Endothelial cell (in vitro differentiated cells): ENCODE results near the gene CRABP1. TPM values are rescaled to one million over a fixed set of nuclear protein-coding genes. Genes with fewer than 3 reads are reported as not detected.

ENCODE experiments used
- DNase-seq: peaks from one replicate; pipeline ENCODE4 v3.0.0; 2021; ENCODE audit warnings: low spot score
- H3K27ac Mint-ChIP-seq: one replicate; pipeline ENCODE4 v1.8.0; 2021; ENCODE audit warnings: mixed read lengths, inconsistent platforms; ENCODE audit not compliant: unreplicated experiment
- H3K27me3 Mint-ChIP-seq: one replicate; pipeline ENCODE4 v1.8.0; 2021; ENCODE audit warnings: mild to moderate bottlenecking, moderate library complexity, mixed read lengths, inconsistent platforms; ENCODE audit not compliant: unreplicated experiment
- H3K36me3 Mint-ChIP-seq: one replicate; pipeline ENCODE4 v1.8.0; 2021; ENCODE audit warnings: mild to moderate bottlenecking, low read depth, mixed read lengths, inconsistent platforms; ENCODE audit not compliant: unreplicated experiment
- H3K4me1 Mint-ChIP-seq: one replicate; pipeline ENCODE4 v1.8.0; 2021; ENCODE audit warnings: mild to moderate bottlenecking, mixed read lengths, inconsistent platforms; ENCODE audit not compliant: unreplicated experiment
- H3K4me3 Mint-ChIP-seq: one replicate; pipeline ENCODE4 v1.8.0; 2021; ENCODE audit warnings: mild to moderate bottlenecking, mixed read lengths, inconsistent platforms; ENCODE audit not compliant: unreplicated experiment
- H3K9me3 Mint-ChIP-seq: one replicate; pipeline ENCODE4 v1.8.0; 2021; ENCODE audit warnings: mixed read lengths, inconsistent platforms; ENCODE audit not compliant: unreplicated experiment
- CTCF ChIP-seq: fragments of 200-600 bp; sonication (generic); IDR thresholded peaks from one replicate; pipeline ENCODE4 v1.5.0; 2021; ENCODE audit warnings: antibody characterized with exemption; ENCODE audit not compliant: unreplicated experiment
- total RNA-seq: library from RNA; stranded (reverse); fragmentation: NEBNext Ultra II Directional; extraction: Animal tissue kit (Norgen Biotek cat#: 25700); gene quantifications from one replicate; pipeline ENCODE4 v1.2.1, GENCODE V29; 2021; ENCODE audit not compliant: unreplicated experiment

The CRABP1 gene
- total RNA-seq, 1 donor from 2014 or later = 3.3 TPM

DNA sequence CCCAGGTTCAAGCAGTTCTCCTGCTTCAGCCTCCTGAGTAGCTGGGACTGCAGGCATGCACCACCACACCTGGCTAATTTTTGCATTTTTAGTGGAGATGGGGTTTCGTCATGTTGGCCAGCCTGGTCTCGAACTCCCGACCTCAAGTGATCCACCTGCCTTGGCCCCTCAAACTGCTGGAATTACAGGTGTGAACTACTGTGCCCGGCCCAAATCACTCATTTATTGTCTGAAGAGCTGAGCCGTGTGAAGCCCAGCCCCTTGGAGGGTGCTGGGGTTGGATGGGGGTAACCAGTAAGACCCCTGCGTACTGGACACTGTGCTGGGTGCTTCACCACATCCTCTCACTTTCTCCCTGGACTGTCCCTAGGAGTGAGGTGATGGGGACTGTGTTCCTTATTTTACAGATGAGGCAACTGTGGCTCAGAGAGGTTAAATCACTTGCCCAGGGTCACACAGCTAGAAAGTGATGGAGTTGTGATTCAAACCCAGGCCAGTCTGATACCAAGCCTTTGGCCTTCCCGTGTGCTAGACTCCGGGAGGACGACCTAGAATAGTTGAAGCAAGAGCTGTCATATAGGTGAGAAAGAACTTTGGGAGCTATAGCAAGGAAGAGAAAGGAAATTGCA lies 56.1 kb downstream of the CRABP1 start:
- Mint-ChIP-seq H3K27ac (no peak overlapping the region), H3K27me3 (peaks cover 4% of the 10 kb centered on the region), H3K36me3 (no peaks in the 10 kb centered on the region), H3K4me1 (peaks cover 13% of the 10 kb centered on the region), H3K9me3 (no peaks in the 10 kb centered on the region), H3K4me3 (no peak overlapping the region)
- no peak for DNase-seq
- TF ChIP-seq CTCF = no peak

DNA sequence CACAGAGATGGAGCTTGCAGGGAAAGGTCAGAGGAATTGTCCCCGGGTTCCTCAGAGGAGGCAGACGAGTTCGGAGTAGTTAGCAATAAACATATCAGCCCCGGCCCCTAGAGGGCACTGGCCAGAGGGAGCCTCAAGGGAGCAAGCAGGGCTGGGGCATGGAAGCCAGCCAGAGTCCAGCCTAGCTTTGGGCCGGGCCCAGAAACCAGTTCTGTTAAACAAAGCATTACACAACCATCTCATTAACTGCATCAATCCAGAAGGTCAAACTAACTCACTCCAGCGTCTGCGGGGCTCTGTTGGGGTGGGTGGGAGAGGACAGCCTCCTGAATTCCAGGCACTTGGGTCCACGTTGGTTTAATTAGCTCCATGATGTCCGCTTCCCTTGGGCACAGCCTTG lies 56.8 kb downstream of the CRABP1 start:
- Mint-ChIP-seq H3K9me3 (no peaks in the 10 kb centered on the region), H3K4me1 (peaks cover 13% of the 10 kb centered on the region), H3K27me3 (peaks cover 4% of the 10 kb centered on the region), H3K36me3 (no peaks in the 10 kb centered on the region), H3K4me3 (no peak overlapping the region), H3K27ac (no peak overlapping the region)
- no peak for TF ChIP-seq CTCF
- DNase-seq = no peak

- Mint-ChIP-seq H3K4me3 (no peak overlapping the region), H3K27ac (no peak overlapping the region), H3K27me3 (peaks cover 4% of the 10 kb centered on the region), H3K4me1 (peaks cover 13% of the 10 kb centered on the region), H3K36me3 (no peaks in the 10 kb centered on the region), H3K9me3 (no peaks in the 10 kb centered on the region)
- no peak for DNase-seq
- no peak for TF ChIP-seq CTCF
These were observed 57.2 kb downstream of the CRABP1 start for GRCh38 chr15:78397382-78397781.

Other genes with a start within 250 kb of the CRABP1 start
- gene SH2D7, start 247.8 kb upstream of the CRABP1 start, total RNA-seq = not detected
- gene CIB2, start 208.9 kb upstream of the CRABP1 start, total RNA-seq = 16.4 TPM
- 19.9 TPM for gene IDH3A, start 191.0 kb upstream of the CRABP1 start, total RNA-seq
- 0.13 TPM for gene ACSBG1, start 105.8 kb upstream of the CRABP1 start, total RNA-seq
- 2.1 TPM for gene DNAJA4, start 75.8 kb upstream of the CRABP1 start, total RNA-seq
- 43.9 TPM for gene SKIC8, start 40.7 kb upstream of the CRABP1 start, total RNA-seq
- 71.3 TPM for gene IREB2, start 97.9 kb downstream of the CRABP1 start, total RNA-seq
- gene HYKK, start 167.2 kb downstream of the CRABP1 start, total RNA-seq = 1.3 TPM
- gene PSMA4, start 200.1 kb downstream of the CRABP1 start, total RNA-seq = 169 TPM
- 22.7 TPM for gene CHRNA5, start 225.2 kb downstream of the CRABP1 start, total RNA-seq